HEK293 (cell line): ENCODE data around the gene RAB3IP.

ENCODE experiments used
- KLF10 ChIP-seq: fragments of 450-650 bp; IDR thresholded peaks from 2 replicates; pipeline ENCODE4 v1.5.1; 2018; ENCODE audit warnings: missing biosample characterization, mild to moderate bottlenecking, missing genetic modification characterization
- OSR2 ChIP-seq: fragments of 450-650 bp; formaldehyde crosslinking; IDR thresholded peaks from 2 replicates; pipeline ENCODE4 v1.5.1; 2016; ENCODE audit warnings: missing biosample characterization, missing genetic modification characterization
- SP3 ChIP-seq: fragments of 450-650 bp; formaldehyde crosslinking; IDR thresholded peaks from 2 replicates; pipeline ENCODE4 v1.5.1; 2016; ENCODE audit warnings: missing biosample characterization, missing genetic modification characterization
- YY2 ChIP-seq: fragments of 450-650 bp; formaldehyde crosslinking; IDR thresholded peaks from 2 replicates; pipeline ENCODE4 v1.5.1; 2016; ENCODE audit warnings: missing biosample characterization, missing genetic modification characterization
- ZBTB17 ChIP-seq: fragments of 450-650 bp; formaldehyde crosslinking; IDR thresholded peaks from 2 replicates; pipeline ENCODE4 v1.5.1; 2016; ENCODE audit warnings: missing biosample characterization, missing genetic modification characterization
- ZBTB20 ChIP-seq: fragments of 450-650 bp; formaldehyde crosslinking; IDR thresholded peaks from 2 replicates; pipeline ENCODE4 v1.5.1; 2016; ENCODE audit warnings: missing biosample characterization, missing genetic modification characterization
- ZBTB8A ChIP-seq: fragments of 450-650 bp; formaldehyde crosslinking; IDR thresholded peaks from 2 replicates; pipeline ENCODE4 v1.5.1; 2016; ENCODE audit warnings: missing biosample characterization, missing genetic modification characterization
- ZFP3 ChIP-seq: fragments of 450-650 bp; formaldehyde crosslinking; IDR thresholded peaks from 2 replicates; pipeline ENCODE4 v1.5.1; 2016; ENCODE audit warnings: low read depth, missing biosample characterization, missing genetic modification characterization
- ZFP37 ChIP-seq: fragments of 450-650 bp; formaldehyde crosslinking; IDR thresholded peaks from 2 replicates; pipeline ENCODE4 v1.5.1; 2016; ENCODE audit warnings: missing biosample characterization, missing genetic modification characterization
- ZFP69B ChIP-seq: fragments of 450-650 bp; formaldehyde crosslinking; IDR thresholded peaks from 2 replicates; pipeline ENCODE4 v1.5.1; 2016; ENCODE audit warnings: missing biosample characterization, missing genetic modification characterization
- ZIC2 ChIP-seq: fragments of 450-650 bp; formaldehyde crosslinking; IDR thresholded peaks from 2 replicates; pipeline ENCODE4 v1.5.1; 2016; ENCODE audit warnings: missing biosample characterization, missing genetic modification characterization
- ZNF19 ChIP-seq: fragments of 450-650 bp; formaldehyde crosslinking; IDR thresholded peaks from 2 replicates; pipeline ENCODE4; 2016; ENCODE audit warnings: missing biosample characterization, missing genetic modification characterization, low read depth
- ZNF202 ChIP-seq: fragments of 450-650 bp; formaldehyde crosslinking; IDR thresholded peaks from 2 replicates; pipeline ENCODE4 v1.5.1; 2016; ENCODE audit warnings: missing biosample characterization, missing genetic modification characterization, borderline replicate concordance
- ZNF214 ChIP-seq: fragments of 450-650 bp; formaldehyde crosslinking; IDR thresholded peaks from 2 replicates; pipeline ENCODE4 v1.5.1; 2017; ENCODE audit warnings: missing biosample characterization, mild to moderate bottlenecking, missing genetic modification characterization, borderline replicate concordance
- ZNF324 ChIP-seq: fragments of 450-650 bp; formaldehyde crosslinking; IDR thresholded peaks from 2 replicates; pipeline ENCODE4 v1.5.1; 2016; ENCODE audit warnings: missing biosample characterization, missing genetic modification characterization
- ZNF335 ChIP-seq: fragments of 450-650 bp; formaldehyde crosslinking; conservative IDR thresholded peaks from 2 replicates; pipeline ENCODE4 v1.5.1; 2016; ENCODE audit warnings: missing biosample characterization, missing genetic modification characterization
- ZNF341 ChIP-seq: fragments of 450-650 bp; formaldehyde crosslinking; IDR thresholded peaks from 2 replicates; pipeline ENCODE4; 2016; ENCODE audit warnings: low read depth, missing biosample characterization, missing genetic modification characterization
- ZNF37A ChIP-seq: fragments of 450-650 bp; IDR thresholded peaks from 2 replicates; pipeline ENCODE4 v1.5.1; 2018; ENCODE audit warnings: missing biosample characterization, missing genetic modification characterization
- ZNF596 ChIP-seq: fragments of 450-650 bp; IDR thresholded peaks from 2 replicates; pipeline ENCODE4 v1.5.0; 2018; ENCODE audit warnings: missing biosample characterization, mild to moderate bottlenecking, missing genetic modification characterization, moderate library complexity
- ZNF624 ChIP-seq: fragments of 450-650 bp; formaldehyde crosslinking; IDR thresholded peaks from 2 replicates; pipeline ENCODE4 v1.5.1; 2017; ENCODE audit warnings: missing biosample characterization, missing genetic modification characterization
- ZNF777 ChIP-seq: fragments of 450-650 bp; formaldehyde crosslinking; IDR thresholded peaks from 2 replicates; pipeline ENCODE4 v1.5.1; 2017; ENCODE audit warnings: missing biosample characterization, missing genetic modification characterization, borderline replicate concordance
- ZNF792 ChIP-seq: fragments of 450-650 bp; formaldehyde crosslinking; IDR thresholded peaks from 2 replicates; pipeline ENCODE4 v1.5.1; 2016; ENCODE audit warnings: missing biosample characterization, missing genetic modification characterization
- ZSCAN30 ChIP-seq: fragments of 450-650 bp; IDR thresholded peaks from 2 replicates; pipeline ENCODE4 v1.5.1; 2018; ENCODE audit warnings: missing biosample characterization, mild to moderate bottlenecking, missing genetic modification characterization, moderate library complexity
- TF ChIP-seq, protein P1 (sequence below): sonication (generic); formaldehyde crosslinking; IDR thresholded peaks from 2 replicates; pipeline ENCODE4 v1.8.1; 2022; ENCODE audit warnings: mild to moderate bottlenecking, moderate library complexity, missing genetic modification reagents
- TF ChIP-seq, protein P2 (sequence below): fragments of 450-650 bp; formaldehyde crosslinking; IDR thresholded peaks from 2 replicates; pipeline ENCODE4 v1.5.1; 2017; ENCODE audit warnings: missing biosample characterization, missing genetic modification characterization
- TF ChIP-seq, protein P3 (sequence below): fragments of 450-650 bp; formaldehyde crosslinking; IDR thresholded peaks from 2 replicates; pipeline ENCODE4 v1.5.1; 2016; ENCODE audit warnings: missing biosample characterization, missing genetic modification characterization
- TF ChIP-seq, protein P4 (sequence below): fragments of 450-650 bp; formaldehyde crosslinking; IDR thresholded peaks from 2 replicates; pipeline ENCODE4 v1.5.1; 2016; ENCODE audit warnings: missing biosample characterization, missing genetic modification characterization

RAB3IP gene

DNA sequence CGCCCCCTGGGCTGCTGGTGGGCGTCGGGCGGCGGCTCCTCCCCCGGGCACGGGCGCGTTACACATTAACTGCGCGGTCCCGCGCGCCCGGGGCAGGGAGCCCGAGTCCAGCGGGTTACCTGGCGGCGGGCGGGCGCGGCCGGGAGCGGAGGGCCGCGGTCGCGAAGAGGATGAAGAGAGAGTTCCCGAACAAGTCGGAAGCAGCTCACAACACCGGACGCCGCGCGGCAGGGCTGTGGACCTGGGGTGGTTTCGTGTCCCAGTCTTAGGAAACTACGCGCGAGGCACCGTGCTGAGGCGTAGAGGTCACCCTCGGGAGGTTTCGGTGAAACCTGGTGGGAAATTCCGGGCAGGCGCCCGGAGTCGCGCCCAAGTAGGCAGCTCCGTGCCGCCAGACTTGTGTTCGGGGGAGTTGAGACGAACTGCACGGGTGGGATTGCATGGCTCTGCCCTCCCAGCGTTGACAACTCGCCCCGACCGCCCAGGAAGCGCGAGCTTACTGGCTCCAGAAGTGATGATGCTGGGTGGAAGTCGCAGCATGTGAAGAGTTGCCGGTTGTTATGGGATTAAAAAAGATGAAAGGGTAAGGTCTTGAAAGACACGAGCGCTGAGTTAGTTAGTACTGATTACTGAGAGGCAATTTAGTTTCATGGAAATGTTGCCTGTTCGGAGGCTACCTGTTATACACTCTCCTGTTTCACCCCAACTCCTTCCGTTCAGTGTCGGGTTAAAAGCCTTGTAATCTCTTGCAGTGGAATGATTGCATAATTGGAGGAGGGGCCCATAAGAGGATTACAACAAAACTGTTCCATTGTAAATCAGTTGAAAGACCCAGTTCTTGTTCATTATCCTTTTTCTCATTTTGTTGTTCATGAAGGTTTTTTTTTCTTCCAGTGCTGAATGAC lies 879 bp downstream of the RAB3IP start (continued):
- TF ChIP-seq, protein P1, sequence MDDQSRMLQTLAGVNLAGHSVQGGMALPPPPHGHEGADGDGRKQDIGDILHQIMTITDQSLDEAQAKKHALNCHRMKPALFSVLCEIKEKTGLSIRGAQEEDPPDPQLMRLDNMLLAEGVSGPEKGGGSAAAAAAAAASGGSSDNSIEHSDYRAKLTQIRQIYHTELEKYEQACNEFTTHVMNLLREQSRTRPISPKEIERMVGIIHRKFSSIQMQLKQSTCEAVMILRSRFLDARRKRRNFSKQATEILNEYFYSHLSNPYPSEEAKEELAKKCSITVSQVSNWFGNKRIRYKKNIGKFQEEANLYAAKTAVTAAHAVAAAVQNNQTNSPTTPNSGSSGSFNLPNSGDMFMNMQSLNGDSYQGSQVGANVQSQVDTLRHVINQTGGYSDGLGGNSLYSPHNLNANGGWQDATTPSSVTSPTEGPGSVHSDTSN (CRISPR knock-in tag) = no peak
- peak; percentile 73 for TF ChIP-seq ZBTB17 (tag by site-specific recombination)
- no peak for TF ChIP-seq ZFP3 (tag by site-specific recombination)
- TF ChIP-seq ZNF214 (tag by site-specific recombination) = no peak
- peak; percentile 79 for TF ChIP-seq ZBTB20 (tag by site-specific recombination)
- 0 out of 2 replicates have a peak, but pooled peaks have one; percentile 2 for TF ChIP-seq ZNF596
- no peak for TF ChIP-seq ZNF777
- TF ChIP-seq ZNF202 (tag by site-specific recombination) = no peak
- peak; percentile 43 for TF ChIP-seq ZFP37 (tag by site-specific recombination)
- TF ChIP-seq ZFP69B (tag by site-specific recombination) = peak; percentile 86
- TF ChIP-seq ZSCAN30 (tag by site-specific recombination) = peak; percentile 7; the same call in 1 of the 2 replicates
- peak; percentile 55; the same call in 1 of the 2 replicates for TF ChIP-seq ZIC2 (tag by site-specific recombination)
- TF ChIP-seq ZNF37A (tag by site-specific recombination) = no peak
- no peak for TF ChIP-seq ZNF19
- TF ChIP-seq YY2 (tag by site-specific recombination) = no peak
- TF ChIP-seq OSR2 (tag by site-specific recombination) = peak; percentile 78
- no peak for TF ChIP-seq ZNF792 (tag by site-specific recombination)
- TF ChIP-seq KLF10 = peak; percentile 22
- TF ChIP-seq, protein P2, sequence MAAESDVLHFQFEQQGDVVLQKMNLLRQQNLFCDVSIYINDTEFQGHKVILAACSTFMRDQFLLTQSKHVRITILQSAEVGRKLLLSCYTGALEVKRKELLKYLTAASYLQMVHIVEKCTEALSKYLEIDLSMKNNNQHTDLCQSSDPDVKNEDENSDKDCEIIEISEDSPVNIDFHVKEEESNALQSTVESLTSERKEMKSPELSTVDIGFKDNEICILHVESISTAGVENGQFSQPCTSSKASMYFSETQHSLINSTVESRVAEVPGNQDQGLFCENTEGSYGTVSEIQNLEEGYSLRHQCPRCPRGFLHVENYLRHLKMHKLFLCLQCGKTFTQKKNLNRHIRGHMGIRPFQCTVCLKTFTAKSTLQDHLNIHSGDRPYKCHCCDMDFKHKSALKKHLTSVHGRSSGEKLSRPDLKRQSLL (tag by site-specific recombination) = no peak
- peak; percentile 37; the same call in 1 of the 2 replicates for TF ChIP-seq SP3 (tag by site-specific recombination)
- TF ChIP-seq ZNF324 (tag by site-specific recombination) = no peak
- peak; percentile 91 for TF ChIP-seq ZBTB8A (tag by site-specific recombination)
- TF ChIP-seq ZNF335 (tag by site-specific recombination) = peak; percentile 86
- TF ChIP-seq, protein P3, sequence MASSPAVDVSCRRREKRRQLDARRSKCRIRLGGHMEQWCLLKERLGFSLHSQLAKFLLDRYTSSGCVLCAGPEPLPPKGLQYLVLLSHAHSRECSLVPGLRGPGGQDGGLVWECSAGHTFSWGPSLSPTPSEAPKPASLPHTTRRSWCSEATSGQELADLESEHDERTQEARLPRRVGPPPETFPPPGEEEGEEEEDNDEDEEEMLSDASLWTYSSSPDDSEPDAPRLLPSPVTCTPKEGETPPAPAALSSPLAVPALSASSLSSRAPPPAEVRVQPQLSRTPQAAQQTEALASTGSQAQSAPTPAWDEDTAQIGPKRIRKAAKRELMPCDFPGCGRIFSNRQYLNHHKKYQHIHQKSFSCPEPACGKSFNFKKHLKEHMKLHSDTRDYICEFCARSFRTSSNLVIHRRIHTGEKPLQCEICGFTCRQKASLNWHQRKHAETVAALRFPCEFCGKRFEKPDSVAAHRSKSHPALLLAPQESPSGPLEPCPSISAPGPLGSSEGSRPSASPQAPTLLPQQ (tag by site-specific recombination) = peak; percentile 86
- TF ChIP-seq, protein P4, sequence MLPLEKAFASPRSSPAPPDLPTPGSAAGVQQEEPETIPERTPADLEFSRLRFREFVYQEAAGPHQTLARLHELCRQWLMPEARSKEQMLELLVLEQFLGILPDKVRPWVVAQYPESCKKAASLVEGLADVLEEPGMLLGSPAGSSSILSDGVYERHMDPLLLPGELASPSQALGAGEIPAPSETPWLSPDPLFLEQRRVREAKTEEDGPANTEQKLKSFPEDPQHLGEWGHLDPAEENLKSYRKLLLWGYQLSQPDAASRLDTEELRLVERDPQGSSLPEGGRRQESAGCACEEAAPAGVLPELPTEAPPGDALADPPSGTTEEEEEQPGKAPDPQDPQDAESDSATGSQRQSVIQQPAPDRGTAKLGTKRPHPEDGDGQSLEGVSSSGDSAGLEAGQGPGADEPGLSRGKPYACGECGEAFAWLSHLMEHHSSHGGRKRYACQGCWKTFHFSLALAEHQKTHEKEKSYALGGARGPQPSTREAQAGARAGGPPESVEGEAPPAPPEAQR (tag by site-specific recombination) = no peak
- peak; percentile 28; the same call in 1 of the 2 replicates for TF ChIP-seq ZNF341 (tag by site-specific recombination)
- no peak for TF ChIP-seq ZNF624 (tag by site-specific recombination)
